NCI-H2171 (cell line): ENCODE data around the gene SLC23A2.

Experiments used
- DNase-seq: peaks from one replicate; lab custom pipeline; 2025; lab: John Stamatoyannopoulos, UW

The SLC23A2 gene

DNA sequence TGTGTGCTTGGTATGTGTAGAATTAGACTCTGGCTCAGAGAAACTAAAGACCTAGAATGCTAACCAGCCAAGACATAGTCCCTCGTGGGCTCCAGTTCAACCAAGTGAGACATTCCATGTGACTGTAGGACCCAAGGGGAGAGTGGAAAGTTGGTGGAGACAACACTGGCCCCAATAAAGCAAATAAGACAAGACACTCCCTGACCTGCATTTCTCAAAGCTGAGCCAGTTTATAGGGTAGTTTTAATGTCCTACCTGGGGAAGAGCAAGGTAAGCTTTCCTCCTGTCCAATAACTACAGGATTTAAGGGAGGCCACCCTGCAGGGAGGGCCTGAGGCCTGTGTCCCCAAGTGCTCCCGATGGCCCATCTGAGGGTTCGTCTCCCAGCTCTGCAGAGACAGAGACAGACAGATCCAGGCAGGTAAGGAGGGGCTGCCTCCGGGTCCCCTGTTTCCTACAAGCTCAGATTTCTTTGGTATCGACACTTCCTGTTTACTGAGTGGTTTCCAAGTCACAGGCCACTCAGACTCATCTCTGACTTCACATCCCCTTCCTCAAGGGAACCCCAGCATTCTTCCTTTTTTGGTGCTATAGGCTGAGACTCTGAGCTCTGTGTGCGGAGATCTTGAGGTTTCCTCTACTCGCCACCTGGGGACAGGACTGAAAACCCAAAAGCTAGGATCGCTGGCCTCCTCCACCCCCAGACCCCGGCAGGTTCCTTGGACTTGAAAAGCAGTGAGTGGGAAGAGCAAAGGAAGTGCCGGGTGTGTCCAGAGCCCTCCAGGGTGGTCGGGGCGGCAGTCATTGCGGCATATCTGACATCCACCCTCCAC lies 187.2 kb downstream of the SLC23A2 start:
- no peak for DNase-seq

DNA sequence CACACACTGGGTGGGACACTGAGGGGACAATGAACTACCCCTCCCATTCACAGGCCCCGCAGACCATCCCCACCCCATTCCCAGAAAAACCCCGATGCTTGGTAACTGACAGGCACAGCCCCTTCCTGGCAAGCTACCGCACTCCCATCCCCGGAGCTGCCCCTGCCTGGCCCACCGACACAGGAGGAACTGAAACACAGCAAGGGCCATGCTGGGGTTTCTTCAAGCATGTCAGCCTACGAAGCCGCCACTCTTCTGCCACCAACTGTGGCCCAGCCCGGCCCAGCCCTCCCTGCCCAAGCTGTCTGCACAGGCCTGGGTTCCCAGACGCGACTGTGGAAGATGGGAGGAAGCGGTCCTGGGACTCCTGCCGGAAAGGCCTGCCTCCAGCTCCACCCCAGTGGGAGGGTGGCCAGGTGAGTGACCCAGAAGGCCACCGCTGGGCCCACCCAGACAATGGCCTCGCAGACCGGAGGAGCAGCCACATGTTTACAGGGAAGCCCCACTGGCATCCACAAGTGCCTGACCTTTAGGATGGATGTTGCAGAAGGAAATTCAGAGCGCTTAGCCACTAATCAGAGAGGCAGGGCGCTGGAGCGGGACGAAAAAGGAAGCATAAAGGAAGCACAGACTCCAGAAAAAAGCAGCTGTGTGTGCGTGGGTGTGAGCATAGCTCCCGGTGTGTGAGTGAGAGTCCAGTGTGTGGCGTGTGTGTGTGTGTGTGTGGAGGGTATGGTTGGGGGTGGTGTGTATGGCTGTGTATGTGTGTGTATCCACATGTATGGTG lies 188.0 kb downstream of the SLC23A2 start:
- DNase-seq: no peak

DNA sequence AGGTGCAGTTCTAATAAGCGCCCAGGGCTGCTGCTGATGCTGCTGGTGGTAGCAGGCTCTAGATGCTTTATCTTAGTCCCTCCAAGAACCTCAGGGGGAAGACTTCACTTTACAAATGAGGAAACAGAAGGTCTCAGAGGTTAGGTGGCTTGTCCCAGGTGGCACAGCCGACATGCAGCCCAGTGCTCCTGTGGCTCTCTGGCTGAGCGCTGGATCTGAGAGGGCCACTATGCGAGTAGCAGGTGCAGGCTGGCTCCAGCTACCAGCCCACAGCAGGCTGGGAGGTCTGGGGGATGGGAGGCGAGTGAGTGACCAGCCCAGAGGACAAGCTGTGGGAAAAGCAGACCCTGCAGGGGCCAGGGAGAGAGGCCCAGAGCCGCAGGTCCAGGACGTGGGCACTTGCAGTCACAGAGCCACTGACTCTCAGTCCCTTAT lies 188.7 kb downstream of the SLC23A2 start:
- no peak for DNase-seq

DNA sequence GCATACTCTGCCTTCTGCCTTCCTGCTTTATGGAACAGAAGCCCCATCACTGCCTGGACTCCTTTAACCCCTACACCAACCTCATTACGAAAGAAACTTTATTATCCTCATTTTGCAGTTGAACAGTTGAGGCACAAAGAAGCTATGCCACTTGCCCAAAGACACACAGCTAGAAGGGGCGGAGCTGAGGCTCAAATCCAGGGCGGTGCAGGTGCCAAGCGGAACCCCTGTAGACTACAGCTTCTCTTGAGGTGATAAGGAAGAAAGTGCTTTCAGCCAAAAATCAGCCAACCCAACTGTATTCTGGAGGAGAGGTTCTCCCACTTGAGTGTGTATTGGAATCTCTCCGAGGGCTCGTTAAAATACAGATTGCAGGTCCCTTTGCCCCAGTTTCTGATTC lies 189.1 kb downstream of the SLC23A2 start:
- DNase-seq: no peak

DNA sequence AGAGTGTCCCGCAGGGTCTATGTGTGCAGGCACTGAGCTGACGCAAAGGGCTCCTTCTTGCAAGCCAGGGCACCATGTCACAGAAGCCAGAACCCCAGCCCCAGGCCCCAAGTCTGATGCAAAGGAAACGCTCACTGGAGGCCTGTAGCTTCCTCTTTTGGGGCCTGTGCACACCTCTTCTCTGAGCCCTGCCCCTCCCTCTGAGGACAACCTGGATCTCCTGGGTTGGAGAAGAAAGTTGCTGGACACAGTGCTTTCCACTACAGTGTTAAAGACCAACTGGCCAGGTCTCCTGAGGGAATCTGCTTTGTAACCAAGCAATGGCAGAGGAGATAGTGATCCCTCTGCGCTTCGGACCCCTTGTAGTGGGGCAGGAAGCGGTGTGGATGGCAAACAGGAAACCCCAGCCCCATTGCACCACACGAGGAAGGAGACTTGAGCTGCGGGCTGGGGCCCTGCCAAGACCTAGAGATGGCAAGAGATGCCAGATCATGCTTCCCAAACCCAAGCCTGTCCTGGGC lies 189.6 kb downstream of the SLC23A2 start:
- DNase-seq: no peak

DNA sequence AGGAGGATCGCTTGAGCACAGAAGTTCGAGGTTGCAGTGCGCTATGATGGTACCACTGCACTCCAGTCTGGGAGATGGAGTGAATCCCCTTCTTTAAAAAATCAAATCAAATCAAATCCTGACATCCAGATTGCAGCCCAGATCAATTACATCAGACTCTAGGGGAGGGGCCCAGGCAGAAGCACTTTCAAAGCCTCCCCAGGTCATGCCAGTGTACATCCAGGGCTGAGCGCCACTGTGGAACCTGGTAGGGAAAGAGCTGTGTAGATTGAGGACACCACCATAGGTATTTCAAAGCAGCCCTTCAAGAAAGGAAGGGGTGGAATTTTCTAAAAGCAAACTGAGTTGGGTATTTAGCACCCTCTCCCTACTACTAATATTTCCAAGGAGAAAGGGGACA lies 190.1 kb downstream of the SLC23A2 start:
- DNase-seq: no peak

DNA sequence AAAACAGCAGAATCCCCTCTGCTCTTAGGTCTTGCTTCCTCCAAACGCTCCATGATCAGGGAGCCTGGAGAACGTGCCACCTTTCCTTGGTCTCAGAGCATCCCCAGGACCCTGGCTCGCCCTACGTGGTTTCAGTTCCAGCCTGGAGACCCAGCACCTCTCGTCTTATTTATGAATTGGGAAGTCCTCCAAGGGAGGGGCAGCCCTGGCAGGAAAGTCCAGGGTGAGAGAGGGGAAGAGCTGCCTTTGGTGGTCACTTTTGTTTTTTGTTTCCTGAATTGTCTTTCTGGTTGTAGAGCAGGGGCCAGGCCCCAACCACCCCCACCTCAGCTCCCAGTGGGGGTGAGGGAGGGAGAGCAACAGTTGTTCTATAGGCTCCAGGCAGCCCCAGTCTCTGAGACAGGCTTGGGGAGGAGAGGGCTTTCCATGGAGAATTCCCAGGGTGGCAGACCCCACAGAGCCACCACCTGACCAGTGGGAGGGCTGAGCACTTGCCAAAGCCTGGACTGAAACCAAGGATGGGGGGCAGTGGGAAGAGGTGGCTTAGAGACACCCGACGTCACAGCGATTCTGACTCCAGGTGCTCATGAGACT lies 190.8 kb downstream of the SLC23A2 start:
- DNase-seq: no peak

DNA sequence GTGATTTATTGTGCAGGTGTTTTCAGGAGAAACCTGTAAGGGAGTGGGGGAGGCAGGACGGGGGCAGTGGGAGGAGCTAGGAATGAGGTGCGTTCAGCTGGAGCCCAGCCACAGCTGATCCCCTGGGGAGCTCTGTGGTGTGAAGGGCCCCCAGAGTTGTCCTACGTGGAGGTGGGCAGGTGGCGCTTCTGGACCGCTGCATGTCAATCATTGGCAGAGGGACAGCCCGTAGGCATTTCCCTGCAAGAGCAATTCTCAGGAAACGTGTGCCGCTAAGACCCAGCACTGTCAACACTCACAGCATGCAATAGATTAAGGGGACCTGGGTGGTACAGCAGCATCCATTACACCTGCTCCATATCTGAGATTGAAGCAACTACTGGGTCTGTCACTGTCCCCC lies 191.6 kb downstream of the SLC23A2 start:
- DNase-seq: peak; percentile 46

DNA sequence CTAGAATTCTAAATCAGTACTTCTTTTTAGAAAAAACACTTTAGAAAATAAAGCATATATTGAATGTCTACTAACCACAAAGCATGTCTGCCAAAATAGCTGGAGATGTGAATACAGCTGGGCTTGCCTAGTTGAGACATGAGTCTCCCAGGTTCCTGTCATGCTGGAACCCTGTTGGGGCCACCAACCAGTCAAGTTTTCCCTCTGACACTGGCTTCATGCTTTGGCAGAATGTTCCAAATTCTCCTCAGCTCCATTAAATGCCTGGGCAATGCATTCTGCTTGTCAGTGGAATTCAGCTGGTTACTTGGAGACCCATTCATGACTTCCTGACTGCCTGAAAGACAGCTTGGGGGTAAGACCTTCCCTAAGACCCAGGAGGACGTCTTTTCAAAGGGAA lies 192.4 kb downstream of the SLC23A2 start:
- no peak for DNase-seq

DNA sequence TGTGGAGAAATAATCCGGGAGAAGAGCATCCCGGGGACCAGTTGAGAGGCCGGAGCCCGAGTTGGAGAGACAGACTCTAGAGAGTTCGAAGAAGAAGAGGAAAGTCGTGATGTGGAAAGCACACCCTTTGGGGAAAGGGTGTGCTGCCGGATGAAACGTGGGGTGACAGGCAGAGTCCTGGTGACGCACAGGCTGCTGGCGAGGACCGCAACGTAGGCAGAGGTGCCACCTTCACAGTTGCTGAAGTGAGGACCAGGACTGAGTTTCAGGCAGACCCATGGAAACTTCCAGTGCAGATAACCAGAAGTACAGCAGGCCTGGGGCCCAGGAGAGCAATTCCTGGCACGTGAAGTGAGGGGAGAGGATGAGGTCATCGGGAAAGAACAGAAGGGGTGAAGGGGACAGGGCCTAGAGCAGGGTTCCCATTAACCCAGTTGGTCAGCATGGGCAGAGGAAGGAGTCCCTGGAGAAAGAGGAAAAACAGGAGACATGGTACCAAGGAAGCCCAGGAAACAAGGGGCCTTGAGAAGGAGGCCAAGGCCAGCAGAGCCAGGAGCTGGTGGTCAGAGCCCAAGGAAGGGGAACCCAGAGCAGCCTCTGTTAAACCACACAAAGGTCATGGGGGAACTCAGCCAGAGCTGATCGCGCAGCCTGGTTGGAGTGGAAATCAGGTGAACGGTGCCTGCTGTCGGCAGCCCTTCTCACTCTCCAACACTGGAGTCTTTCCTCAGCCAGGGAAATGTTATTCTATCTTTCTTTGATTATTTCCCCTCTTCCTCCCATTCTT lies 195.5 kb downstream of the SLC23A2 start:
- no peak for DNase-seq

DNA sequence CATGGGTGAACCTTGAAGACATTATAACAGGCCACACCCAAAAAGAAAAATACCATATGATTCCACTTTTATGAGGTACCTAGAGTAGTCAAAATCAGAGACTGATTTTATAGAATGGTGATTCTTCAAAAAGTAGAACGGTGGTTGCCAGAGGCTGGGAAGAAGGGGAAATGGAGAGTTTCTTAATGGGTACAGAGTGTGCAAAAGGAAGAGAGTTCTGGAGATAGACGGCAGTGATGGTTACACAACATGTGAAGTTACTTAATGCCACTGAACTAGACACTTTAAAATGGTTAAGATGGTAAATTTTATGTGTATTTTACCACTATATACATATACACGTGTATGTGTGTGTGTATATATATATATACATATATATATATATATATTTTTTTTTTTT lies 198.8 kb downstream of the SLC23A2 start:
- DNase-seq: no peak
